ENCODE measurements around the gene WDR45B. TPM values are rescaled to one million over a fixed set of nuclear protein-coding genes. Genes with fewer than 3 reads are reported as not detected.

WDR45B gene
- 131 and 150 TPM in 2 replicates for total RNA-seq (2014; rRNA removed; shearing (Covaris generic))

GRCh38 chr17:82648165-82648668, at the start of gene WDR45B:
Gene WDR45B, minus strand, starts transcription at chr17:82648444. Its CDS starts 104 bp downstream, at chr17:82648340.
- H3K4me3 ChIP-seq (ENCODE audit: insufficient read depth, low read depth, low read length) = peak within 1 kb of the TSS; percentile 95
- peaks cover 12% of the 10 kb centered on the region for H3K36me3 ChIP-seq (replicated peaks; ENCODE audit: control insufficient read depth, insufficient read depth, low read length)
- peak; percentile 99 for DNase-seq
- no peaks in the 10 kb centered on the region for H3K27me3 ChIP-seq (ENCODE audit: control insufficient read depth, insufficient read depth, low read length)

DNA sequence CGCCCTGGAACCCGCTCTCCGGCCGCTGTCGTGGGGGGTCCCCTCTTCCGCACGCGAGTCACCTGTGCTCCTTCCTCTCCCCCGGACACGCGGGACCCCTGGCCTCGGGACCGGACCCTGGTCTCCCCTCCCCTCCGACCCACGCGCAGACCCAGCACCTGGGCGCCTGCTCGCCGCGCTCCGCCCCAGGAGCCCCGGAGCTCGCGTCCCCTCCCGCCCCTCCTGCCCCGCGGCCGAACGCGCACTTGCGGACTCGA, 49.5 kb upstream of the WDR45B start:
- Histone ChIP-seq H3K27me3 (ENCODE audit: control insufficient read depth, insufficient read depth, low read length) (peaks cover 29% of the 10 kb centered on the region), H3K36me3 (replicated peaks; ENCODE audit: control insufficient read depth, insufficient read depth, low read length) (no peaks in the 10 kb centered on the region), H3K4me3 (ENCODE audit: insufficient read depth, low read depth, low read length) (peak overlapping the region; percentile 54)
- no peak for DNase-seq

GRCh38 chr17:82696916-82697807, 48.9 kb upstream of the WDR45B start:
- Histone ChIP-seq H3K36me3 (replicated peaks; ENCODE audit: control insufficient read depth, insufficient read depth, low read length) (no peaks in the 10 kb centered on the region), H3K27me3 (ENCODE audit: control insufficient read depth, insufficient read depth, low read length) (peaks cover 29% of the 10 kb centered on the region), H3K4me3 (ENCODE audit: insufficient read depth, low read depth, low read length) (peak overlapping the region; percentile 54; the same call in 1 of the 2 replicates)
- peak; percentile 85 for DNase-seq

GRCh38 chr17:82696259-82696658, 48.0 kb upstream of the WDR45B start:
- no peaks in the 10 kb centered on the region for H3K36me3 ChIP-seq (replicated peaks; ENCODE audit: control insufficient read depth, insufficient read depth, low read length)
- no peak for DNase-seq
- peaks cover 29% of the 10 kb centered on the region for H3K27me3 ChIP-seq (ENCODE audit: control insufficient read depth, insufficient read depth, low read length)
- H3K4me3 ChIP-seq (ENCODE audit: insufficient read depth, low read depth, low read length) = no peak overlapping the region

GRCh38 chr17:82694647-82695046, 46.4 kb upstream of the WDR45B start:
- Histone ChIP-seq H3K4me3 (ENCODE audit: insufficient read depth, low read depth, low read length) (no peak overlapping the region), H3K27me3 (ENCODE audit: control insufficient read depth, insufficient read depth, low read length) (peaks cover 22% of the 10 kb centered on the region), H3K36me3 (replicated peaks; ENCODE audit: control insufficient read depth, insufficient read depth, low read length) (no peaks in the 10 kb centered on the region)
- DNase-seq = no peak

- Histone ChIP-seq H3K4me3 (ENCODE audit: insufficient read depth, low read depth, low read length) (no peak overlapping the region), H3K27me3 (ENCODE audit: control insufficient read depth, insufficient read depth, low read length) (peaks cover 20% of the 10 kb centered on the region), H3K36me3 (replicated peaks; ENCODE audit: control insufficient read depth, insufficient read depth, low read length) (no peaks in the 10 kb centered on the region)
- DNase-seq = no peak
Measured at GRCh38 chr17:82693168-82693867, 45.1 kb upstream of the WDR45B start.

DNA sequence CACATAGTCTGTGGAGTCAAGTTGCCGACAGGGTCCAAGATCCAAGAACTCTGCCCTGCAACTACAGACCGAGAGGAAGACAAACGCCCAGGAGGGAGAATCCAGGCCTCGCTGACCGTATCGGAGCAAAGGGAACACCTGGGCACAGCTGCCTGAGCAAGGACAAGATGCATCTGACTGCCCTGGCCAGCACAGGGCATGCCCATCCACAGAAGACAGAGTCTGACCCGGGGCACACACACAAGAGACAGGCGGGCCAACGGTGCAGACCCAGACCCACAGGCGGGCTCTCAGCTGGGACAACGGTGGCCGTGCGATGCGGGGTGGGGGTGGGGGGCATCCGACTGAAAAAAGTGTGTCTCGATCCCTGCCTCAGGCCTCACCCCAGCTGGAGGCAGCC, 44.0 kb upstream of the WDR45B start:
- Histone ChIP-seq H3K36me3 (replicated peaks; ENCODE audit: control insufficient read depth, insufficient read depth, low read length) (no peaks in the 10 kb centered on the region), H3K4me3 (ENCODE audit: insufficient read depth, low read depth, low read length) (no peak overlapping the region), H3K27me3 (ENCODE audit: control insufficient read depth, insufficient read depth, low read length) (peaks cover 11% of the 10 kb centered on the region)
- peak; percentile 55 for DNase-seq

- Histone ChIP-seq H3K27me3 (ENCODE audit: control insufficient read depth, insufficient read depth, low read length) (peaks cover 5% of the 10 kb centered on the region), H3K4me3 (ENCODE audit: insufficient read depth, low read depth, low read length) (no peak overlapping the region), H3K36me3 (replicated peaks; ENCODE audit: control insufficient read depth, insufficient read depth, low read length) (no peaks in the 10 kb centered on the region)
- DNase-seq = no peak
Measured at GRCh38 chr17:82691714-82692113, 43.5 kb upstream of the WDR45B start.

DNA sequence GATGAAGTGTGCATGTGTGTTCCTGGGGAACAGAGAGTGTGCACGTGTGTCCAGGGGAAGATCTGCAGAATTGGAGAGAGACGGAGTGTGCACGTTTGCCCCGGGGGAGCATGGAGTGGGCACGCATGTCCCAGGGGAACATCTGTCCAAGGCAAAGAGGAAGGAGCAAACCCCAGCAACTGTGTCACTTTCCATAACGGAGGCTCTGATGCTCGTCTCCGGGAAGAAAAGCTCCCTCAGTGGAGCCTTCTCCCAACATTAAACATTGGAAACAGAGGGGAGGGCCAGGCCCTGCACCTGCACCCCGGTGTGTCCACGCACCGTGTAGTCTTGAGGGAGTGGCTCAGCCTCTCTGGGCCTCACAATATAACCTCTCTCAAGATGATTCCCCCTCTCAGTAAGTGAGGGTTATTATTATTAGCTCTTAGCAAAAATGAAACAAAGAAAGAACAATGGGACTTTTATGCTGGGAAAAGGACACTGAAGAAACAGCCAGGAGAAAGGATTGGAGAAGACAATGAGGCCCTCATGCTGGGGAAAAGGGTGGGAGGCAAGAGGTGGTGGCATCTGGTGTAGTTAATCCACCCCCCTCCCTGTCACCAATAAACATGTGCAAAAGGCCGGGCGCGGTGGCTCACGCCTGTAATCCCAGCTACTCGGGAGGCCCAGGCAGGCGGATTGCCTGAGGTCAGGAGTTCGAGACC, 42.7 kb upstream of the WDR45B start:
- DNase-seq = no peak
- Histone ChIP-seq H3K4me3 (ENCODE audit: insufficient read depth, low read depth, low read length) (no peak overlapping the region), H3K27me3 (ENCODE audit: control insufficient read depth, insufficient read depth, low read length) (no peaks in the 10 kb centered on the region; the same call in 1 of the 2 replicates), H3K36me3 (replicated peaks; ENCODE audit: control insufficient read depth, insufficient read depth, low read length) (no peaks in the 10 kb centered on the region)

- no peaks in the 10 kb centered on the region for H3K27me3 ChIP-seq (ENCODE audit: control insufficient read depth, insufficient read depth, low read length)
- no peaks in the 10 kb centered on the region for H3K36me3 ChIP-seq (replicated peaks; ENCODE audit: control insufficient read depth, insufficient read depth, low read length)
- H3K4me3 ChIP-seq (ENCODE audit: insufficient read depth, low read depth, low read length) = no peak overlapping the region
Measured at GRCh38 chr17:82689077-82689476, 40.8 kb upstream of the WDR45B start.

GRCh38 chr17:82687871-82688270, 39.6 kb upstream of the WDR45B start:
- H3K27me3 ChIP-seq (ENCODE audit: control insufficient read depth, insufficient read depth, low read length) = no peaks in the 10 kb centered on the region
- DNase-seq = no peak
- no peaks in the 10 kb centered on the region for H3K36me3 ChIP-seq (replicated peaks; ENCODE audit: control insufficient read depth, insufficient read depth, low read length)
- no peak overlapping the region for H3K4me3 ChIP-seq (ENCODE audit: insufficient read depth, low read depth, low read length)

More at GRCh38 chr17:82689077-82689476, 40.8 kb upstream of the WDR45B start:
- no peak for DNase-seq

GRCh38 chr17:82687375-82687861, 39.2 kb upstream of the WDR45B start:
- DNase-seq = no peak
- Histone ChIP-seq H3K4me3 (ENCODE audit: insufficient read depth, low read depth, low read length) (no peak overlapping the region), H3K36me3 (replicated peaks; ENCODE audit: control insufficient read depth, insufficient read depth, low read length) (no peaks in the 10 kb centered on the region)

DNA sequence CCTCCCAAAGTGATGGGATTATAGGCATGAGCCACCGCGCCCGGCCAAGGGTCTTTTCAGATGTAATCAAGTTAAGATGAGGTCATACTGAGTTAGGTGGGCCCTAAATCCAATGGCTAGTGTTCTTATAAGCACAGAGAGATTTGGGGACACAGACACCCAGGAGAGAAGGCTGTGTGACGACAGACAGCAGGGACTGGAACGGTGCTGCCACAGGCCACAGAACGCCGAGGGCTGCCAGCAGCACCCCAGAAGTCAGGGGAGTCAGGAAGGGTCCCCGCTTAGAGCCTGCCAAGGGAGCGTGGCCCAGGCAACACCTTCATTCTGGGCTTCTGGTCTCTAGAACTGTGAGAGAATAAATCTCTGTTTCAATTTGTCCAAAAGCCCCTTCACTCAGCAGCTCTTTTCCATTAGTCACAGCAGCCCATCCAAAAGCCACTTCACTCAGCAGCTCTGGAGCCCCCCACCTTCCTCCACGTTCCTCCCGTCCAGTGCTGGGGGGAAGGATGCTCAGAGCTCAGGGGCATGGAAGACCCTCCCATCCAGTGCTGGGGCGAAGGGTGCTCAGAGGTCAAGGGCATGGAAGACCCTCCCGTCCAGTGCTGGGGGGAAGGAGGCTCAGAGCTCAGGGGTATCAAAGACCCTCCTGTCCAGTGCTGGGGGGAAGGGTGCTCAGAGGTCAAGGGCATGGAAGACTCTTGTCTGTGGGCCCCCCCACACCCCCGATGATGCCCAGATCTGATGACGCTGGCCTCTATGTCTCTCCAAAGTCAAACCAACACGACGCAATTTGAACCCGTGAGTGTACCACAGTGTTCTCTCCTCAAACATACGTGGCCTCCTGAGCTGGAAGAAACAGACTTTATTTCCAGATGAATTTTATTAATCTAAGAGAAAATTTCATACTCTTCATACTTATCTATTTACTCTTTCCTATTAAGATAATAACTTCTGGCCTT, 38.4 kb upstream of the WDR45B start:
- DNase-seq = no peak
- Histone ChIP-seq H3K27me3 (ENCODE audit: control insufficient read depth, insufficient read depth, low read length) (no peaks in the 10 kb centered on the region), H3K4me3 (ENCODE audit: insufficient read depth, low read depth, low read length) (no peak overlapping the region), H3K36me3 (replicated peaks; ENCODE audit: control insufficient read depth, insufficient read depth, low read length) (no peaks in the 10 kb centered on the region)

More at GRCh38 chr17:82687375-82687861, 39.2 kb upstream of the WDR45B start:
- H3K27me3 ChIP-seq (ENCODE audit: control insufficient read depth, insufficient read depth, low read length) = no peaks in the 10 kb centered on the region
